ENCODE results near the gene UCHL5. TPM values are rescaled to one million over a fixed set of nuclear protein-coding genes. Genes with fewer than 3 reads are reported as not detected.

Gene UCHL5
- total RNA-seq, 4 donors from 2014 or later: 26.0 to 40.6 (median 30.7) TPM

DNA sequence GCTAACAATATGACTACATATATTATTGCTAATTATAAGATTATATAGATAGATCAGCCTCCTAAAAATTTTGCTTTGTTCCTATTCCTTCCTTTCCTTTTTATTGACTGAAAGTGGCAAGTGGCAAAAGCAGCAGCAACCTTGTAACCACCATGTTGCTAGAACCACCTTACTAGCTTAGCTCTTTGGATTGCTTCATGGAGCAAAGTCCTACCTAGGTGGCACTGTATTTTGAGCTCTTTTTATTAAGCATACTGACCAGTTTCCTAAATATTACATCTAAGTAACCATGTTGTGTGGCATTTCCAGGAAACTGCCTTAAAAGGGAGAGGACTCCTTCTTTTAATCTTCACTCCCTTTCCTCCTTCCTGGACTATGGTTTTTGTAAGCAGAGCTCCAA, 90.8 kb downstream of the UCHL5 start:
- intact Hi-C loops (cut with DNase I; ENCODE audit: low total_unique reads): no loop called here
- no peak for TF ChIP-seq POLR2A (IDR thresholded peaks at IDR 0.05)
- TF ChIP-seq, protein P1, sequence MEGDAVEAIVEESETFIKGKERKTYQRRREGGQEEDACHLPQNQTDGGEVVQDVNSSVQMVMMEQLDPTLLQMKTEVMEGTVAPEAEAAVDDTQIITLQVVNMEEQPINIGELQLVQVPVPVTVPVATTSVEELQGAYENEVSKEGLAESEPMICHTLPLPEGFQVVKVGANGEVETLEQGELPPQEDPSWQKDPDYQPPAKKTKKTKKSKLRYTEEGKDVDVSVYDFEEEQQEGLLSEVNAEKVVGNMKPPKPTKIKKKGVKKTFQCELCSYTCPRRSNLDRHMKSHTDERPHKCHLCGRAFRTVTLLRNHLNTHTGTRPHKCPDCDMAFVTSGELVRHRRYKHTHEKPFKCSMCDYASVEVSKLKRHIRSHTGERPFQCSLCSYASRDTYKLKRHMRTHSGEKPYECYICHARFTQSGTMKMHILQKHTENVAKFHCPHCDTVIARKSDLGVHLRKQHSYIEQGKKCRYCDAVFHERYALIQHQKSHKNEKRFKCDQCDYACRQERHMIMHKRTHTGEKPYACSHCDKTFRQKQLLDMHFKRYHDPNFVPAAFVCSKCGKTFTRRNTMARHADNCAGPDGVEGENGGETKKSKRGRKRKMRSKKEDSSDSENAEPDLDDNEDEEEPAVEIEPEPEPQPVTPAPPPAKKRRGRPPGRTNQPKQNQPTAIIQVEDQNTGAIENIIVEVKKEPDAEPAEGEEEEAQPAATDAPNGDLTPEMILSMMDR (IDR thresholded peaks at IDR 0.05 in 4 of 5, conservative IDR thresholded peaks at IDR 0.05 in 1 of 5): no peak

DNA sequence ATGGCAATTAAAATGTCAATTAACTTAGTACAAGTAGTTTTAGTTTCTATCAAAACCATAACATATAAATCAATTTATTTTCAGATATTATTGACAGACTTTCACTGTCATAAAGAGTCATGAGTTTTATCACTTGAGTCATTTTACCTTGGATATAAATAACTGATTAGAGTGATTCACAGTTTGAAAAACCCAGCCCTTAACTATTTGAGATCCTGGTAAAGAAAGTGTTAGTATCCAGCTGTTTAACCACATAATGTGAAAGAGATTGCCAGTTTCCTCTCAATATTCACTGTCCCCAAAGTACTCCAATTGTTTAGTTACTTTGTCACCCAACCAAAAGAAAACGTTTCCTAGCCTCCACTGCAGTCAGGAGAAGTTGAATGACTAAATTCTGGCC, 91.3 kb downstream of the UCHL5 start:
- H3K27me3 ChIP-seq: no peaks in the 10 kb centered on the region
- H3K4me3 ChIP-seq: no peak overlapping the region
- DNase-seq (no peak), ATAC-seq (no peak)
- TF ChIP-seq POLR2A (IDR thresholded peaks at IDR 0.05): no peak
- TF ChIP-seq, protein P1 (IDR thresholded peaks at IDR 0.05 in 4 of 5, conservative IDR thresholded peaks at IDR 0.05 in 1 of 5): no peak
- no peaks in the 10 kb centered on the region for H3K36me3 ChIP-seq
- no peaks in the 10 kb centered on the region for H3K4me1 ChIP-seq
- H3K9me3 ChIP-seq: no peaks in the 10 kb centered on the region
- intact Hi-C loops (cut with DNase I; ENCODE audit: low total_unique reads): no loop called here
- in situ Hi-C loops (cut with MboI; ENCODE audit: low sequenced_read_pairs in 4 of 4): no loop called here
- no peak overlapping the region for H3K27ac ChIP-seq

More for the DNA sequence above, 90.8 kb downstream of the UCHL5 start:
- DNase-seq (no peak), ATAC-seq (no peak)
- no peak overlapping the region for H3K4me3 ChIP-seq
- H3K36me3 ChIP-seq: no peaks in the 10 kb centered on the region
- H3K4me1 ChIP-seq: no peaks in the 10 kb centered on the region
- H3K27me3 ChIP-seq: no peaks in the 10 kb centered on the region
- no peaks in the 10 kb centered on the region for H3K9me3 ChIP-seq
- H3K27ac ChIP-seq: no peak overlapping the region
- in situ Hi-C loops (cut with MboI; ENCODE audit: low sequenced_read_pairs in 4 of 4): no loop called here

DNA sequence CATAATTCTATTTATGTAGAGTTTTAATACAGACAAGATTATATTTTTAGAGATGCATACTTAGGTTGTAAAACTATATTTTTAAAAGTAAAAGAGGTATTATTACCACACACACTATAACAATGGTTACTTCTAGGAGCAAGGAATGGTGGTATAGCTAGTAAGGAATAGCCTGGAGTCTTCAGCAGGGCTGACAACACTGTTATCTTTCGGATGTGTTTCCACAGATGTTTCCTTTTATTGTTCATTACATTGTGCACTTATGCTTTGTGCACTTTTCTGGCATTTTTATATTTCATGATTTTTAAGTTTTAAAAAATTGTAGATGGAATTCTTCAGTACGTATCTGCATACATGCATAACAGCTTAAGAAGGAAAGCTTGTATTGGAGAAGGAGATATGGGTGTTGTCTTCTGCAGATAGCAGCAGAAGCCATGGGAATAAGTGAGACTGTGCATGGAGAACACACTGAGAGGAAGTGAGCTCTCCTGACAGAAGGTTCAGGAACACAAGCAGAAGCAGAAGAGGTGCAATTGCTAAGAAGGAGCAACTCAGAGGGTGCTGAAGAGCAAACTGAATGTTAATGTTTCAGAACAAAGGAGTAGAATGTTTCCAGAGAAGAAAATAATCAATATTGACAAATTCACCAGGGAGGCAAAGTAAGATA, 91.8 kb downstream of the UCHL5 start:
- Histone ChIP-seq H3K4me1 (no peaks in the 10 kb centered on the region), H3K4me3 (no peak overlapping the region)
- no peak for ATAC-seq

DNA sequence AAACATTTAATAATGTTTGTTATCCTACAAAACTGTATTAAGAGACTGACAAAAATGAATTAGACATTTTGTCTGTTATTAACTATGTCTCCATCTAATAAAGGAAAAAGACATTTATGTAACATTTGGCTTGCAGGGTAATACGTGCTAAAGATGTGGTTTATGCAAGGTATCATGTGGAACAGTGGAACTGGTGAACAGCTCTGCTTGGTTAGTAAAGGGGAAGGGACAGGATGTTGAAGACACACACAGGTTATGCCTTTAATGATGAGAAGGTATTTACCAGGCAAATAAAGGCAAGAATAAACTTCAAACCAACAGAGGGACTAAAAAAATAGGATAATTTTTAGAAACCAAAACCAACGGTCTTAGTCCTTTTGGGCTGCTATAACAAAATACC, 93.1 kb downstream of the UCHL5 start:
- ATAC-seq (no peak), DNase-seq (no peak)
- Histone ChIP-seq H3K27ac (no peak overlapping the region), H3K9me3 (no peaks in the 10 kb centered on the region), H3K27me3 (no peaks in the 10 kb centered on the region), H3K4me1 (no peaks in the 10 kb centered on the region), H3K36me3 (no peaks in the 10 kb centered on the region), H3K4me3 (no peak overlapping the region)
- intact Hi-C loops (cut with DNase I; ENCODE audit: low total_unique reads): no loop called here
- TF ChIP-seq, protein P1 (IDR thresholded peaks at IDR 0.05 in 4 of 5, conservative IDR thresholded peaks at IDR 0.05 in 1 of 5): no peak
- TF ChIP-seq POLR2A (IDR thresholded peaks at IDR 0.05): no peak
- in situ Hi-C loops (cut with MboI; ENCODE audit: low sequenced_read_pairs in 4 of 4): no loop called here

More for the DNA sequence above, 91.8 kb downstream of the UCHL5 start:
- in situ Hi-C loops (cut with MboI; ENCODE audit: low sequenced_read_pairs in 4 of 4) (no loop called here), intact Hi-C loops (cut with DNase I; ENCODE audit: low total_unique reads) (no loop called here)
- Histone ChIP-seq H3K27ac (no peak overlapping the region), H3K9me3 (no peaks in the 10 kb centered on the region), H3K27me3 (no peaks in the 10 kb centered on the region), H3K36me3 (no peaks in the 10 kb centered on the region)
- TF ChIP-seq, protein P1 (IDR thresholded peaks at IDR 0.05 in 4 of 5, conservative IDR thresholded peaks at IDR 0.05 in 1 of 5): no peak
- no peak for TF ChIP-seq POLR2A (IDR thresholded peaks at IDR 0.05)
- no peak for DNase-seq

DNA sequence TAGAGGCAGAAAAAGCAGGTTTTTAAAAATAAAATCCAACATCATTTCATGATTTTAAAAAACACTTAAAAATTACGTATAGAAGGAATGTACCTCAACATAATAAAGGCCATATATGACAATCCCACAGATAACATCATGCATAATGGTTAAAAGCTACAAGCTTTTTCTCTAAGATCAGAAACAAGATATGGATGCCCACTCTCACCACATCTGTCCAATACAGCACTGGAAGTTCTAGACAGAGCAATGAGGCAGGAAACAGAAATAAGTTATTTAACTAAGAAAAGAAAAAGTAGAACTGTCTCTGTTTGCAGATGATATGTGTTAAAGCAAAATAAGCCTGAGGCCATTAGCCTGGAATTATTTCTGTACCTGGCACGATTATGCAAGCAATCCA, 96.3 kb downstream of the UCHL5 start:
- Histone ChIP-seq H3K4me1 (no peaks in the 10 kb centered on the region), H3K27me3 (no peaks in the 10 kb centered on the region), H3K9me3 (no peaks in the 10 kb centered on the region), H3K4me3 (no peak overlapping the region), H3K27ac (no peak overlapping the region), H3K36me3 (no peaks in the 10 kb centered on the region)
- no peak for ATAC-seq
- intact Hi-C loops (cut with DNase I; ENCODE audit: low total_unique reads): no loop called here
- TF ChIP-seq, protein P1 (IDR thresholded peaks at IDR 0.05 in 4 of 5, conservative IDR thresholded peaks at IDR 0.05 in 1 of 5): no peak
- no peak for TF ChIP-seq POLR2A (IDR thresholded peaks at IDR 0.05)
- in situ Hi-C loops (cut with MboI; ENCODE audit: low sequenced_read_pairs in 4 of 4): no loop called here
- DNase-seq: no peak
